GM06990 (cell line): ENCODE data around the gene ZNF41.

ENCODE experiments used
- DNase-seq: peaks from one replicate; pipeline ENCODE4 v3.0.0-alpha.2; 2011; ENCODE audit not compliant: insufficient read length; ENCODE audit errors: extremely low read depth
- H3K27me3 ChIP-seq: replicated peaks from 2 replicates; pipeline ENCODE4 v1.6.0; 2011; ENCODE audit warnings: low read length; ENCODE audit not compliant: control insufficient read depth, insufficient read depth
- H3K36me3 ChIP-seq: 2 replicates; pipeline ENCODE4 v1.5.1; 2011; ENCODE audit warnings: low read length; ENCODE audit not compliant: control insufficient read depth, insufficient read depth
- H3K4me3 ChIP-seq: replicated peaks from 2 replicates; pipeline ENCODE4 v1.5.1; 2011; ENCODE audit warnings: low read depth, mild to moderate bottlenecking, control low read depth, low read length
- TF ChIP-seq, protein P1 (sequence below): IDR thresholded peaks from 2 replicates; pipeline ENCODE4 v1.5.1; 2011; ENCODE audit warnings: low read length, control low read depth, mild to moderate bottlenecking, inconsistent platforms; ENCODE audit not compliant: insufficient read depth, poor library complexity, severe bottlenecking

The ZNF41 gene

DNA sequence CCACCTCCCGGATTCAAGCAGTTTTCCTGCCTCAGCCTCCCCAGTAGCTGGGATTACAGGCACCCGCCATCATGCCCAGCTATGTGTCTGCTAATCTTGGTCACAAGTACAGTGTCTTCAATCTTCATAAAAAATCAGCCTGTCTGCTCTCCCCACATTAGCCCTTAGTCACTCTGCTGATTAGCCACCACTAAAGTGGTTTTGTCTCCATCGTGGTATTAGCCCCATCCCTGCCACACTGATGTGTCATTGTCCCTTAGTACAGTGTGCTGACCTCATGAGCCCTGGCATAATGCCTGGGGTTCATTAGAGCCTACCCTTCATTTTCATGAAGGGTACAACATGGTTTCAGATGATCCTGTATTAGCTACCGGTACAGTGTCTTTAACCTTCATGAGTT lies 62.8 kb downstream of the ZNF41 start:
- TF ChIP-seq, protein P1, sequence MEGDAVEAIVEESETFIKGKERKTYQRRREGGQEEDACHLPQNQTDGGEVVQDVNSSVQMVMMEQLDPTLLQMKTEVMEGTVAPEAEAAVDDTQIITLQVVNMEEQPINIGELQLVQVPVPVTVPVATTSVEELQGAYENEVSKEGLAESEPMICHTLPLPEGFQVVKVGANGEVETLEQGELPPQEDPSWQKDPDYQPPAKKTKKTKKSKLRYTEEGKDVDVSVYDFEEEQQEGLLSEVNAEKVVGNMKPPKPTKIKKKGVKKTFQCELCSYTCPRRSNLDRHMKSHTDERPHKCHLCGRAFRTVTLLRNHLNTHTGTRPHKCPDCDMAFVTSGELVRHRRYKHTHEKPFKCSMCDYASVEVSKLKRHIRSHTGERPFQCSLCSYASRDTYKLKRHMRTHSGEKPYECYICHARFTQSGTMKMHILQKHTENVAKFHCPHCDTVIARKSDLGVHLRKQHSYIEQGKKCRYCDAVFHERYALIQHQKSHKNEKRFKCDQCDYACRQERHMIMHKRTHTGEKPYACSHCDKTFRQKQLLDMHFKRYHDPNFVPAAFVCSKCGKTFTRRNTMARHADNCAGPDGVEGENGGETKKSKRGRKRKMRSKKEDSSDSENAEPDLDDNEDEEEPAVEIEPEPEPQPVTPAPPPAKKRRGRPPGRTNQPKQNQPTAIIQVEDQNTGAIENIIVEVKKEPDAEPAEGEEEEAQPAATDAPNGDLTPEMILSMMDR: no peak
- no peaks in the 10 kb centered on the region for H3K27me3 ChIP-seq
- no peaks in the 10 kb centered on the region for H3K36me3 ChIP-seq
- no peak overlapping the region for H3K4me3 ChIP-seq
- no peak for DNase-seq

DNA sequence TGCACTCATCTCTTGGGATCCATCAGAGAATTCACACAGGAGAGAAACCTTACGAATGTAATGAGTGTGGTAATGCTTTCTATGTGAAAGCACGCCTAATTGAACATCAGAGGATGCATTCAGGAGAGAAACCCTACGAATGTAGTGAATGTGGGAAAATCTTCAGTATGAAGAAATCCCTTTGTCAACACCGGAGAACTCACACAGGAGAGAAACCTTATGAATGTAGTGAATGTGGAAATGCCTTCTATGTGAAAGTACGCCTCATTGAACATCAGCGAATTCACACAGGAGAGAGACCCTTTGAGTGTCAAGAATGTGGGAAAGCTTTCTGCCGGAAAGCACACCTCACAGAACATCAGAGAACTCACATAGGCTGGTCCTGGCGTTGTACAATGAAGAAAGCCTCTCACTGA lies 69.8 kb downstream of the ZNF41 start:
- TF ChIP-seq, protein P1: no peak
- H3K4me3 ChIP-seq: no peak overlapping the region
- no peaks in the 10 kb centered on the region for H3K27me3 ChIP-seq
- no peak for DNase-seq
- H3K36me3 ChIP-seq: no peaks in the 10 kb centered on the region
